ENCODE results near the gene ACAP3. TPM values are rescaled to one million over a fixed set of nuclear protein-coding genes. Genes with fewer than 3 reads are reported as not detected.

The ACAP3 gene
- total RNA-seq, 4 donors from 2014 or later: 78.1 to 156 (median 110) TPM

DNA sequence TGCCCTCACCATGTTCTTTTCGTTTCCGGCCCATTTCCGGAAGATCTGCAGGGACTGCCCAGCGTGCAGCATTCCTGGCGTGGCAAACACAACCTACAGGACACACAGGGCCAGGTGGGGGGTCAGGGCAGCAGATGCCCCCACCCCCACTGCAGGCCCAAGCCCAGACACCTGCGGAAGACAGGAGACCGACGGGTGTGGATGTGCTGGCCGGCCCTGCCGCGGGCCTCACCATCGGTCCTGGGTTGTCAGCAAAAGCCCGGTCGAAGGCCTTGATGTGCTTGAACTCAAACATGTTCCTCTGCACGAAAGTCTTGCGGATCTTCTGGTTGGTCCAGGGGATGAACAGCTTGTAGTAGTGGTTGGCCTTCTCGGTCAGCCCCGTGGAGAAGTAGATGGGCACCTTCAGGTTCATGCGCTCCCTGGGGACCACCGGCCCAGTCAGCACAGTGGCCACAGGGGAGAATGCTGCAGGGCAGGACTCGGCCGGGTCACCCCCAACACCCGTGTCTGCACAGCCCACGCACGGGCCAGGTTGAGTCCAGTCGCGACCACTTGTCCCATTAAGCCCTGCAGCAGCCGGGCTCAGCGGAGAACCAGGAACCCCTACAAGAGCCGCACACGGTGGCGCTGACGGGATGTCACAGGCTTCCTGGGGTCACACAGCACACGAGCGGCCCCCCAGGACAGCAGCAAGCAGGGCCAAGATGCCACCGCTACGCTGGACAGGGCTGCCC is 5.9 kb upstream of the ACAP3 start:
- TF ChIP-seq POLR2A (IDR thresholded peaks at IDR 0.05): no peak
- TF ChIP-seq, protein P1, sequence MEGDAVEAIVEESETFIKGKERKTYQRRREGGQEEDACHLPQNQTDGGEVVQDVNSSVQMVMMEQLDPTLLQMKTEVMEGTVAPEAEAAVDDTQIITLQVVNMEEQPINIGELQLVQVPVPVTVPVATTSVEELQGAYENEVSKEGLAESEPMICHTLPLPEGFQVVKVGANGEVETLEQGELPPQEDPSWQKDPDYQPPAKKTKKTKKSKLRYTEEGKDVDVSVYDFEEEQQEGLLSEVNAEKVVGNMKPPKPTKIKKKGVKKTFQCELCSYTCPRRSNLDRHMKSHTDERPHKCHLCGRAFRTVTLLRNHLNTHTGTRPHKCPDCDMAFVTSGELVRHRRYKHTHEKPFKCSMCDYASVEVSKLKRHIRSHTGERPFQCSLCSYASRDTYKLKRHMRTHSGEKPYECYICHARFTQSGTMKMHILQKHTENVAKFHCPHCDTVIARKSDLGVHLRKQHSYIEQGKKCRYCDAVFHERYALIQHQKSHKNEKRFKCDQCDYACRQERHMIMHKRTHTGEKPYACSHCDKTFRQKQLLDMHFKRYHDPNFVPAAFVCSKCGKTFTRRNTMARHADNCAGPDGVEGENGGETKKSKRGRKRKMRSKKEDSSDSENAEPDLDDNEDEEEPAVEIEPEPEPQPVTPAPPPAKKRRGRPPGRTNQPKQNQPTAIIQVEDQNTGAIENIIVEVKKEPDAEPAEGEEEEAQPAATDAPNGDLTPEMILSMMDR (IDR thresholded peaks at IDR 0.05): no peak
- H3K9me3 ChIP-seq: no peaks in the 10 kb centered on the region
- H3K27me3 ChIP-seq: no peaks in the 10 kb centered on the region
- peaks cover 0 to 69% (median 0%) of the 10 kb centered on the region in 3 donors for H3K36me3 ChIP-seq
- H3K27ac ChIP-seq: no peak overlapping the region
- DNase-seq: no peak
- no peak overlapping the region for H3K4me3 ChIP-seq
- peaks cover 0 to 24% (median 8%) of the 10 kb centered on the region in 4 donors for H3K4me1 ChIP-seq

DNA sequence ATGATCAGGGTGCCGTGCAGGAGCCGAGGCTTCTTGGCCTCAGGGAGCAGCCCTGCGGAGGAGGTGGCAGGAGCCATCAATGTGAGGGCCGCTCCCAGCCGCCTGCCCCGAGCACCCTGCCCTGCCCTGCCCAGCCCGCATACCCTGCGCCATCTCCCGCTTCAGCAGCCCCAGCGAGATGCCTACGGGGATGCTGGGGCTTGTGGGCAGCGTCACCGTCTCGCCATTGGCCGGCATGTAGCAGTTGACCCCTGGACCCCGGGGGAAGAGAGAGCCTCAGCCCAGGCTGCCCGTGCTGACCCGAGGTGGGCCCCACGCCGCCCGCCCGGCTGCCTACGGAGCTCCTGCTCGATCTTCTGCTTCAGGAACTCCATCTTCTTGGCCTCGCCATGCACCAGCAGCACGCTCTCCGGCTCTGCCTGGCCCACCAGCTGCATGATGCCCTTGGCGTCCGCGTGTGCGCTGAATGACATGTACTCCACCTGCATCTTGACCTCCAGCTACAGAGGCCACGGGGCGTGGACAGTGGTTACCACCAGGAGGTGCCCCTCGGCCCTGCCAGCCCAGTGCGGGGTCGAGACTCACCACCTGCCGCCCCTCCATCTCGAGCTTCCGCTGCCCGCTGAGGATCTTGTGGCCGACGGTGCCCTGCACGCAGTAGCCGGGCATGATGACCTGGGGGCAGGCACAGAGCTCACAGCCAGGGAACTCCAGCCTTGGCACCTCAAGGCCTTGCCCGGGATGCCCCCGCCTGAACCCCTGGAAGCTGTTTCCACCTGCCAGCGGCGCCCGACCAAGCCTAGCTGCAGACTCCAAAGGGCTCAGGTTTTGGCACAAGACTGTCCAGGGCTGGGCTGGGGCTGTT is 5.0 kb upstream of the ACAP3 start:
- DNase-seq: no peak
- H3K36me3 ChIP-seq: peaks cover 0 to 67% (median 0%) of the 10 kb centered on the region in 3 donors
- no peak overlapping the region for H3K4me3 ChIP-seq
- H3K9me3 ChIP-seq: no peaks in the 10 kb centered on the region
- peaks cover 0 to 18% (median 8%) of the 10 kb centered on the region in 4 donors for H3K4me1 ChIP-seq
- no peak overlapping the region for H3K27ac ChIP-seq
- no peaks in the 10 kb centered on the region for H3K27me3 ChIP-seq
- TF ChIP-seq, protein P1 (IDR thresholded peaks at IDR 0.05): no peak
- TF ChIP-seq POLR2A (IDR thresholded peaks at IDR 0.05): no peak

DNA sequence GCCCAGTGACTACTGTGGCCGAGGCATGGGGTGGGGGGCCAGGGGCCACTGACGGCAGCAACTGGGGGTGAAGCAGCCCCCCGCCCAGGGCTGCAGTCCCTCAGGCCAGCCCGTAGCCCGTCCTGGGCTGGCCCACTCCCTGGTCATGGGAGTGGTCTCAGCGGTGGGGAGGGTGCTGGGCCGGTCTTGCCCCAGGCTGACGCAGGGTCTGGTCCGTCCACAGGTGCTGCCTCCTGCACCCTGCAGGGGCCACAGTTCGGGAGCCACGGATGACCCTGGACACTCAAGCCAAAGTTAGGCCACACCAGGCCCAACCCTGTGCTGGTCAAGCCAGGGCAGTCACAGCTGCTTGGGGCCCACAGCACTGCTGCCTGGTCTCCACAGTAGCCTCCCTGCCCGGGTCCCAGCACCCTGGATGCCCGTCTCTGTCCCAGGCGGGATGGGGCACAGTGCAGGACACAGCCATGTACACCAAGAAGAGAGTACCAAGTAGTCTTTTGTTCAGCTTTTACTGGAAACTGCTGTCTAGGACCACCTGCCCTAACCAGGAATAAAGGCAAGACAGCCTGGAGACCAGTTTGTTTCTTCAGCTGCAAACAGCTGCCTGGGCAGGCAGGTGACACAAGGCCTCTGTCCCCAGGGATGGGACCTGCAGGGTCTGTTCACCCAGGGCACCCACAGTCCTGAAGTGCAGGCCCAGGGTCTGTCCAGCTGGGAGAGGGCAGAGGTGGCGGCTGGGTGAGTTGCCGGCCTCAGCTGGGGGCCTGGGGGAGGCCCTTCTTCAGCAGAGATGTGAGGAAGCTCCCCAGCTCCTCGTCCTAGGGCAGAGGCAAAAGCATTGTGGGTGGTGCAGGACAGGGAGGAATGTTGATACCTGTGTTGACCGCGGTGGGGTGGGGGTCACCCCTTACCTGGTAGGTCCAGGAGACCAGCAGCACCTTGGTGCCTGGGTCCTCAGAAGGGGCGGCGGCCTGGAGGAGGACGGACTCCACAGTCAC is 3.7 kb upstream of the ACAP3 start:
- Histone ChIP-seq H3K27me3 (no peaks in the 10 kb centered on the region), H3K4me1 (peaks cover 0 to 23% (median 18%) of the 10 kb centered on the region in 4 donors), H3K36me3 (peaks cover 0 to 57% (median 0%) of the 10 kb centered on the region in 3 donors), H3K9me3 (no peaks in the 10 kb centered on the region), H3K27ac (no peak overlapping the region), H3K4me3 (no peak overlapping the region)
- TF ChIP-seq, protein P1 (IDR thresholded peaks at IDR 0.05): no peak
- no peak for TF ChIP-seq POLR2A (IDR thresholded peaks at IDR 0.05)
- DNase-seq: no peak

DNA sequence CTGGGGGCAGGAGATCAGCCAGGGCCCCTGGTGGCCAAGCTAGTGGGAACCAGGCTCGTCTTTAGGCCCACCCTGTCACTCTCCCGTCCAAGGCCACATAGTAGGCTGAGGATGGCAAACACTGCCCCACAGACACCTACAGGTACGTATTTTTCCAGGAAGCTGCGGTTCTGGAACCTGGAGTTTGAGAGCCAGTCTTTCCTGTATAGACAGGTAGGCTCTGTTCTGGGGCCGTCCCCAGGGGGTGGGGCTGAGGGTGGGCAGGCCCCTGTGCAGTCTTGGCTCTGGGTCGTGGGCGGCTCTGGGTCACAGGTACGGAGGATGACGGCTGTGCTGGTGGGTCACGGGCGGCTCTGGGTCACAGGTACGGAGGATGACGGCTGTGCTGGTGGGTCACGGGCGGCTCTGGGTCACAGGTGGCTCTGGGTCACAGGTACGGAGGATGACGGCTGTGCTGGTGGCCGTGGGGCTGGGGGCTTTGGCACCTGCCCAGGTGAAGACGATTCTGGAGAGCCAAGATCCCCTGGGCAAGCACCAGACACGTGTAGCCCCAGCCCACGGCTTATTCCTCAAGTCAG is 2.8 kb upstream of the ACAP3 start:
- peaks cover 0 to 53% (median 0%) of the 10 kb centered on the region in 3 donors for H3K36me3 ChIP-seq
- no peak for DNase-seq

More for the DNA sequence above, 2.8 kb upstream of the ACAP3 start:
- TF ChIP-seq, protein P1 (IDR thresholded peaks at IDR 0.05): no peak
- TF ChIP-seq POLR2A (IDR thresholded peaks at IDR 0.05): no peak
- Histone ChIP-seq H3K4me3 (no peak overlapping the region), H3K27ac (peak overlapping the region in 1 of 4 donors; percentile 94), H3K4me1 (peaks cover 4 to 31% (median 26%) of the 10 kb centered on the region in 4 donors), H3K27me3 (no peaks in the 10 kb centered on the region), H3K9me3 (no peaks in the 10 kb centered on the region)

Measured in Peyer's patch (tissue), 4 donors.